ENCODE data around the gene HOXB4. TPM values are rescaled to one million over a fixed set of nuclear protein-coding genes. Genes with fewer than 3 reads are reported as not detected.
A peak's percentile ranks its signal among the peaks of the same experiment; 100 is the strongest.

HOXB4 gene
- total RNA-seq, 1 experiment from 2014 or later, result 11.3 TPM

DNA sequence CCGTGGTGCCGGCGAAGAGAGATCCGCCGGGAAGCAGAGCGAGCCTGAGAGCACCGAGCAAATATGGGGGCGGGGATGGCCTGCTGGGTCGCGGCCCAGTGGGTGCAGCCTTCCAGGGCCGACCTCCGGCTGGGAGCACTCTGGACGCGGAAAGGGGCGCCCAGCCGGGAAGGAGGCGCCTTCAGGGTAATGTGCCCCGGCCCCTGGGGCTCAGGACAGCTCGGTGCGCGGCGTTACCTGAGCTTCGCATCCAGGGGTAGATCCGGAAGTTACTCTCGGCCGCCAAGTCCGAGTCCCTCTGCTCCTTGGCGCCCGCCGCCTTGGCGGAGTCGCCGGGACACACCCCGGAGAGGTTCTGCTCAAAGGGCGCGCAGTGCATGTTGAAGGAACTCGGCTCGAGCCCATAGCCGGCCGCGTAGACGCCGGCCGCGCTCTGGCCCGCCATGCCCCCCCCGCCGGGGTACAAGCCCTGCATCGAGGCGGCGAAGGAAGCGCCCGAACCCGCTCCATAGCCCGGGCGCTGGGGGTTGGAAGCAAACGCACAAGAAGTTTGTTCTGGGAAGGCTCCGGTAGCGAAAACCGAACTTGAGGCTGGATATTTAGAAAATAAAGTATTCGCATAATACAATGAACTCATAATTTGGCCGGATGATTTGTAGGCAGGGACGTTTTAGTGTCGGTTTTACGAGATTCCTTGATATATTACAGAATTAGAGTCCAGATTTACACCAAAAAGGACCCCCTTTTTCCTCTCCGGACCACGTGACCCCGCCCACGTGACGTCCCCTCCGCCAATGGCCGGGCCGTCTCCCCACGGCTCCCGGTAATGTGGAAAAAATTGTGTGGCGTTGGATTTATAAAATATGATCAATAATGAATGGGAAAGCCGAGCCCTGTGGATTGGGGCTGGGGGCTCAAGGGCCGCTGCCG lies 32.4 kb upstream of the HOXB4 start, which contains the start of gene HOXB7 (continued):
- peak; percentile 38 for TF ChIP-seq POLR2A (IDR thresholded peaks at IDR 0.05; ENCODE audit: borderline replicate concordance, extremely low read depth, insufficient read depth, insufficient read length)
- no peak for TF ChIP-seq SP1 (IDR thresholded peaks at IDR 0.05; ENCODE audit: low read depth)
- no peak for TF ChIP-seq EZH2 (IDR thresholded peaks at IDR 0.05)
- no peak for TF ChIP-seq CEBPB (IDR thresholded peaks at IDR 0.05; ENCODE audit: low read depth)
- no peak for TF ChIP-seq EGR1 (IDR thresholded peaks at IDR 0.05; ENCODE audit: low read depth)
- TF ChIP-seq POLR2AphosphoS5 (IDR thresholded peaks at IDR 0.05; ENCODE audit: low read depth, low read length), result peak; percentile 74

DNA sequence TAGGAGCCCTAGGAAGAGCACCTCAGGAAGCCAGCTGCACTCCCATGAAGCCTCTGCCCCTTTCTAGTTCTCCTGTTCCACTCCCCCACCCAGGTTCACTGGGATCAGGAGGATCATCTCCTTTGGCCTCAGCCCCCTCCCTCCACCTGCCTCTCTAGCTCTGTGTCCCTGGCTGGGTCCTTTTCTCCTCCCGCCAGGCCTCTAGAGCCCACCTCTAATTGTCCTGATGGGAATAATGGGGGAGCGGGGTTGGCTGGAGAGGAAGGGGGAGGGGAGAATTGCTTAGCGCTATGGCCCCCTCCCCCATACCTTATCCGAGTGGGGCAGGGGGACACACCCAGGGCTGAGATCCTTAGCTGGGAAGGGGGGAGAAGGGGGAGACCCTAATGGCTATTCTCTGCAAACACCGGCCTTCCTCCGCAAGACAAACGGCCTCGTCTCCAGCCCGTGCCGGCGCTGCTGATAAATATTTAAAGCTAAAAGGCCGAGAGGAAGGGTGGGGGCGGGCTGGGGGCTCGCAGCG lies 31.7 kb upstream of the HOXB4 start:
- ChIA-PET RAD21 (ENCODE audit: low non-redundant PET in 1 of 2, low total read pairs in 2 of 2, uncharacterized antibody in 2 of 2, unreplicated experiment in 2 of 2) (interaction anchor here in 1 of 2 experiments (0.6 kb wide), 1 partner anchor 8 kb away, joined by 9 read pairs; no protein-coding TSS in a partner anchor), POLR2A (interaction anchor here (0.6 to 1.0 kb wide), 3 partner anchors 17 to 390 kb away, joined by 3 to 5 read pairs (median 5); partner anchors contain the start of gene HOXB9), CTCF (interaction anchor here (0.8 to 1.6 kb wide), 8 partner anchors 8 to 584 kb away, joined by 3 to 6 read pairs (median 4); no protein-coding TSS in a partner anchor)
- no peak for ATAC-seq
- Histone ChIP-seq H2AFZ (ENCODE audit: low read depth, low read length, poor library complexity, severe bottlenecking) (no peak overlapping the region), H3K4me1 (ENCODE audit: control insufficient read depth in 1 of 2, insufficient read depth in 2 of 2, low read length in 2 of 2) (peaks cover 26 to 61% of the 10 kb centered on the region in 2 experiments), H3K9ac (ENCODE audit: low read length) (peak overlapping the region; percentile 97), H3K4me3 (replicated peaks in 1 of 2; ENCODE audit: low read depth in 1 of 2, low read length in 2 of 2) (peak overlapping the region; percentile 80 to 90), H3K27me3 (ENCODE audit: insufficient read depth, low read length) (no peaks in the 10 kb centered on the region), H4K20me1 (ENCODE audit: insufficient read depth) (no peaks in the 10 kb centered on the region), H3K9me2 (ENCODE audit: insufficient read depth) (no peaks in the 10 kb centered on the region), H3K36me3 (ENCODE audit: control insufficient read depth in 1 of 2, insufficient read depth in 2 of 2, low read length in 2 of 2) (no peaks in the 10 kb centered on the region), H3K79me2 (ENCODE audit: insufficient read depth, low read length) (peaks cover 68% of the 10 kb centered on the region), H3K27ac (ENCODE audit: low read depth, low read length) (peak overlapping the region; percentile 98), H3K4me2 (ENCODE audit: low read length) (peak overlapping the region; percentile 95), H3K9me3 (ENCODE audit: control insufficient read depth in 1 of 2, insufficient read depth in 1 of 2, low read depth in 1 of 2, low read length in 2 of 2) (no peaks in the 10 kb centered on the region)
- DNase-seq (ENCODE audit: low read depth, low spot score), result no peak
- TF ChIP-seq, protein P1, sequence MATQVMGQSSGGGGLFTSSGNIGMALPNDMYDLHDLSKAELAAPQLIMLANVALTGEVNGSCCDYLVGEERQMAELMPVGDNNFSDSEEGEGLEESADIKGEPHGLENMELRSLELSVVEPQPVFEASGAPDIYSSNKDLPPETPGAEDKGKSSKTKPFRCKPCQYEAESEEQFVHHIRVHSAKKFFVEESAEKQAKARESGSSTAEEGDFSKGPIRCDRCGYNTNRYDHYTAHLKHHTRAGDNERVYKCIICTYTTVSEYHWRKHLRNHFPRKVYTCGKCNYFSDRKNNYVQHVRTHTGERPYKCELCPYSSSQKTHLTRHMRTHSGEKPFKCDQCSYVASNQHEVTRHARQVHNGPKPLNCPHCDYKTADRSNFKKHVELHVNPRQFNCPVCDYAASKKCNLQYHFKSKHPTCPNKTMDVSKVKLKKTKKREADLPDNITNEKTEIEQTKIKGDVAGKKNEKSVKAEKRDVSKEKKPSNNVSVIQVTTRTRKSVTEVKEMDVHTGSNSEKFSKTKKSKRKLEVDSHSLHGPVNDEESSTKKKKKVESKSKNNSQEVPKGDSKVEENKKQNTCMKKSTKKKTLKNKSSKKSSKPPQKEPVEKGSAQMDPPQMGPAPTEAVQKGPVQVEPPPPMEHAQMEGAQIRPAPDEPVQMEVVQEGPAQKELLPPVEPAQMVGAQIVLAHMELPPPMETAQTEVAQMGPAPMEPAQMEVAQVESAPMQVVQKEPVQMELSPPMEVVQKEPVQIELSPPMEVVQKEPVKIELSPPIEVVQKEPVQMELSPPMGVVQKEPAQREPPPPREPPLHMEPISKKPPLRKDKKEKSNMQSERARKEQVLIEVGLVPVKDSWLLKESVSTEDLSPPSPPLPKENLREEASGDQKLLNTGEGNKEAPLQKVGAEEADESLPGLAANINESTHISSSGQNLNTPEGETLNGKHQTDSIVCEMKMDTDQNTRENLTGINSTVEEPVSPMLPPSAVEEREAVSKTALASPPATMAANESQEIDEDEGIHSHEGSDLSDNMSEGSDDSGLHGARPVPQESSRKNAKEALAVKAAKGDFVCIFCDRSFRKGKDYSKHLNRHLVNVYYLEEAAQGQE (IDR thresholded peaks at IDR 0.05; ENCODE audit: low read depth), result no peak
- no peak for TF ChIP-seq SRF (IDR thresholded peaks at IDR 0.05; ENCODE audit: low read depth)
- TF ChIP-seq ZNF274 (IDR thresholded peaks at IDR 0.05; ENCODE audit: low read depth, low read length), result no peak
- TF ChIP-seq YY1 (IDR thresholded peaks at IDR 0.05; ENCODE audit: extremely low read depth, insufficient replicate concordance, low read depth, low read length), result no peak
- TF ChIP-seq EGR1 (IDR thresholded peaks at IDR 0.05; ENCODE audit: low read depth), result no peak
- TF ChIP-seq CBX3 (IDR thresholded peaks at IDR 0.05; ENCODE audit: low read depth), result no peak
- no peak for TF ChIP-seq ELF1 (IDR thresholded peaks at IDR 0.05; ENCODE audit: borderline replicate concordance, low read depth)
- TF ChIP-seq RAD21 (IDR thresholded peaks at IDR 0.05; ENCODE audit: low read depth), result no peak
- no peak for TF ChIP-seq POLR2A (IDR thresholded peaks at IDR 0.05; ENCODE audit: borderline replicate concordance, extremely low read depth, insufficient read depth, insufficient read length)
- TF ChIP-seq, protein P2, sequence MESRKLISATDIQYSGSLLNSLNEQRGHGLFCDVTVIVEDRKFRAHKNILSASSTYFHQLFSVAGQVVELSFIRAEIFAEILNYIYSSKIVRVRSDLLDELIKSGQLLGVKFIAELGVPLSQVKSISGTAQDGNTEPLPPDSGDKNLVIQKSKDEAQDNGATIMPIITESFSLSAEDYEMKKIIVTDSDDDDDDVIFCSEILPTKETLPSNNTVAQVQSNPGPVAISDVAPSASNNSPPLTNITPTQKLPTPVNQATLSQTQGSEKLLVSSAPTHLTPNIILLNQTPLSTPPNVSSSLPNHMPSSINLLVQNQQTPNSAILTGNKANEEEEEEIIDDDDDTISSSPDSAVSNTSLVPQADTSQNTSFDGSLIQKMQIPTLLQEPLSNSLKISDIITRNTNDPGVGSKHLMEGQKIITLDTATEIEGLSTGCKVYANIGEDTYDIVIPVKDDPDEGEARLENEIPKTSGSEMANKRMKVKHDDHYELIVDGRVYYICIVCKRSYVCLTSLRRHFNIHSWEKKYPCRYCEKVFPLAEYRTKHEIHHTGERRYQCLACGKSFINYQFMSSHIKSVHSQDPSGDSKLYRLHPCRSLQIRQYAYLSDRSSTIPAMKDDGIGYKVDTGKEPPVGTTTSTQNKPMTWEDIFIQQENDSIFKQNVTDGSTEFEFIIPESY (IDR thresholded peaks at IDR 0.05; ENCODE audit: extremely low read depth, insufficient replicate concordance, low read length), result no peak
- TF ChIP-seq ATF3 (IDR thresholded peaks at IDR 0.05), result no peak
- no peak for TF ChIP-seq SP1 (IDR thresholded peaks at IDR 0.05; ENCODE audit: low read depth)
- TF ChIP-seq FOSL1 (IDR thresholded peaks at IDR 0.05; ENCODE audit: low read depth), result no peak
- TF ChIP-seq CEBPB (IDR thresholded peaks at IDR 0.05; ENCODE audit: low read depth), result no peak
- intact Hi-C loops (cut with micrococcal nuclease), result loop anchor here (10.0 kb wide), 1 partner anchor 125 kb away; no protein-coding TSS in a partner anchor
- BruUV-seq (replicated peaks), result no TSS peak
